ENCODE data around the gene EP400.

DNA sequence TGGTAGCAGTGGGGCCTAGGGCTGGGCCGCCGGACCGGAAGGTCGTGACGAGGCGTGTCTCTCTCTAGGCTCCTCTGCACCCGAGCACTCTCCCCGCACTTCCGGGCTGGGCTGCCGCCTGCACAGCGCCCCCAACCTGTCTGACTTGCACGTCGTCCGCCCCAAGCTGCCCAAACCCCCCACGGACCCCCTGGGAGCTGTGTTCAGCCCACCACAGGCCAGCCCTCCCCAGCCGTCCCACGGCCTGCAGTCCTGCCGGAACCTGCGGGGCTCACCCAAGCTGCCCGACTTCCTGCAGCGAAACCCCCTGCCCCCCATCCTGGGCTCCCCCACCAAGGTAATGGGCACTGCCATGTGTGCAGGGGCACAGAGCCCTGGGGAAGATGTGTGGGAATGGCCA, 33.9 kb upstream of the EP400 start:
- TF ChIP-seq CTCF (IDR thresholded peaks at IDR 0.05) (no peak), POLR2A (IDR thresholded peaks at IDR 0.05) (no peak)
